ENCODE measurements around the gene TOLLIP. TPM values are rescaled to one million over a fixed set of nuclear protein-coding genes. Genes with fewer than 3 reads are reported as not detected.

Gene TOLLIP
- total and polyA plus RNA-seq, 5 donors = 32.6 to 53.6 (median 45.1) TPM

DNA sequence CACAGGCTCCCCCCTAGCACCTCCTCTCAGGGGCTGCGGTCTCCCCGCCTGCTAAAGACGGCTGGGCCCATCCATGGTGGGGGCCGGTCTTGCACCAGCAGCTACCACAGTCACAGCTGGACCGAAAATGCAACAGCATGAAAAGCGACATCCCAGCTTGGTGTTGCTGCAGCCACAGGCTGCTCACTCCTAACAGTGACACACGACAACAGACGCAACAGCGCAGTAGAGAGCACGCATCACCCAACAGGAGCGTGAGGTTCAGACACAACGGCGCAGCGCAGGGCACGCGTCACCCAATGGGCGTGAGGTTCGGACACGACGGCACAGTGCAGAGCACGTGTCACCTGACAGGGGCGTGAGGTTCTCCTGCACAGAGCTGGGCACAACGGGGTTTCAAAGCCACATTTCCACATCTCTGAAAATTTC is 24.1 kb downstream of the TOLLIP start:
- DNase-seq = peak in 2 of 3 donors; percentile 29 to 35
- H3K4me3 ChIP-seq (ENCODE audit: low read length) = no peak overlapping the region
- intact Hi-C loops (cut with DNase I) = loop anchor here in 1 of 4 donors (10.0 kb wide), 1 partner anchor 861 kb away; no protein-coding TSS in a partner anchor
- 94% methylated on average over 23 of the region's 23 CpGs for WGBS
- H3K9me3 ChIP-seq (ENCODE audit: control insufficient read depth, low read length) = no peaks in the 10 kb centered on the region
- no peak overlapping the region for H3K27ac ChIP-seq (ENCODE audit: low read length)
- no peaks in the 10 kb centered on the region for H3K4me1 ChIP-seq (ENCODE audit: control insufficient read depth, insufficient read depth, low read length)
- H3K27me3 ChIP-seq (ENCODE audit: control insufficient read depth, insufficient read depth) = no peaks in the 10 kb centered on the region
- no peak for ATAC-seq

DNA sequence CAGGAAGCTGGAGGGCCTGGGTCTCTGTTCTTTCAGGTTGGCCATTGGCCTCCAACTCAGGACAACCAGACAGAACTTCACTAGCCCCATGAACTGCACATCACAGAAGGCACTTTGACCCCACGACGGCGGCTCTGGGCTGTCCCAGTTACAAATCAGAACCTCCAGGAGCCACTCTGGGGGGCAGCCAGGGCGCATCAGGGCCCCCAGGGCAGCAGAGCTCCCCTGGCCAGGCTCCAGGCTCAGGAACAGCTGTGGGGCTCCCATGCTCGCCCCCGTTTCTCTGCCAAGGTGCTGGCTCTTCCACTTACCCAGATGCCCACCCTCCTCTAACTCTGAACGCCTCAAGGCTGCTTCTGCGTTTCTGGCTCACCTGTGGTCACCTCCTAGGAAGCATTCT is 25.5 kb downstream of the TOLLIP start:
- peak in 2 of 3 donors; percentile 27 to 34 for DNase-seq
- 90% methylated on average over 8 of the region's 8 CpGs for WGBS

DNA sequence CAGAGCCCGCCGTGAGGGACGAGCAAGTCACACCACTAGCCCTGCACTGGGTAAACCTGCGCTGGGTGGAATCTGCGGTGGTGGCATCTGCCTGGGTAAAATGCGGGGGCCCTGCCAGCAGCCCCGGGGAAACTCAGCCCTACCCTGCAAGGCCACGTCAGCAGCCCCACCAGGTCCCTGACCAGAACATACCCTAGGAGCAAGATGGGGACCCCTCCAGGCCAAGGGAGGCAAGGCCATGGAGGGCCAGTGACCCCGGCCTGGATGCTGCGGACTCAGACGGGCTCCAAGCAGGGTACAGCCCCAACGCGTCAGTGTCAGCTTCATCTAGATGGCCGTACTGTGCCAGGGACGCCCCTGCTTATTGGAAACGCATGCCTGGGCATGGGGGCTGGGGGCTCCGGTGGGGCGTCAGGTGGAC is 26.3 kb downstream of the TOLLIP start:
- no peaks in the 10 kb centered on the region for H3K4me1 ChIP-seq (ENCODE audit: control insufficient read depth, insufficient read depth, low read length)
- no peak overlapping the region for H3K4me3 ChIP-seq (ENCODE audit: low read length)
- intact Hi-C loops (cut with DNase I) = loop anchor here in 1 of 4 donors (10.0 kb wide), 1 partner anchor 858 kb away; no protein-coding TSS in a partner anchor
- ATAC-seq = no peak
- 91% methylated on average over 18 of the region's 18 CpGs for WGBS
- no peak overlapping the region for H3K27ac ChIP-seq (ENCODE audit: low read length)
- DNase-seq = peak in 2 of 3 donors; percentile 29 to 49
- H3K9me3 ChIP-seq (ENCODE audit: control insufficient read depth, low read length) = no peaks in the 10 kb centered on the region
- H3K27me3 ChIP-seq (ENCODE audit: control insufficient read depth, insufficient read depth) = no peaks in the 10 kb centered on the region

More for the DNA sequence above, 25.5 kb downstream of the TOLLIP start:
- Histone ChIP-seq H3K27ac (ENCODE audit: low read length) (no peak overlapping the region), H3K4me1 (ENCODE audit: control insufficient read depth, insufficient read depth, low read length) (no peaks in the 10 kb centered on the region), H3K27me3 (ENCODE audit: control insufficient read depth, insufficient read depth) (no peaks in the 10 kb centered on the region), H3K9me3 (ENCODE audit: control insufficient read depth, low read length) (no peaks in the 10 kb centered on the region), H3K4me3 (ENCODE audit: low read length) (no peak overlapping the region)
- ATAC-seq = no peak
- intact Hi-C loops (cut with DNase I) = loop anchor here in 1 of 4 donors (10.0 kb wide), 1 partner anchor 859 kb away; no protein-coding TSS in a partner anchor

DNA sequence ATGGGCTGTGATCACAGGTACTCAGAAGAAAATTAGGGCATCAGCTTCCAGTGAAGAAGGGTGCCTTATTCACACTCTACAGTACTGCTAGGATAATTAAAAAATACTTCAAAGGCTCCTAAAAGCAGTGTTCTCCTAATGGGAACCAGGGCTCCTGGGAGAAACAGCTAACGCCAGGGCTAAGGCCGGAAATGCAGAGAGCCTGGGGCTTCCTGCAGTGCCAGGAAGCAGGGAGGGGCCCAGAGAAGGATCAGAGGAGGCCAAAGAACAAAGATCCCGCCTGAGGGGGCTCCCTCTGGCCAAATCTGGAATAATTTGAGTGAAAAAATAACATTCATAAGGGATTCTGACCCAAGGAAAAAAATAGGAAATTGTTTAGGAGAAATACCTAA is 27.5 kb downstream of the TOLLIP start:
- WGBS = 37% methylated on average over 3 of the region's 3 CpGs
- ATAC-seq = peak in 1 of 2 donors; percentile 70
- intact Hi-C loops (cut with DNase I) = loop anchor here in 1 of 4 donors (10.0 kb wide), 1 partner anchor 857 kb away; no protein-coding TSS in a partner anchor

DNA sequence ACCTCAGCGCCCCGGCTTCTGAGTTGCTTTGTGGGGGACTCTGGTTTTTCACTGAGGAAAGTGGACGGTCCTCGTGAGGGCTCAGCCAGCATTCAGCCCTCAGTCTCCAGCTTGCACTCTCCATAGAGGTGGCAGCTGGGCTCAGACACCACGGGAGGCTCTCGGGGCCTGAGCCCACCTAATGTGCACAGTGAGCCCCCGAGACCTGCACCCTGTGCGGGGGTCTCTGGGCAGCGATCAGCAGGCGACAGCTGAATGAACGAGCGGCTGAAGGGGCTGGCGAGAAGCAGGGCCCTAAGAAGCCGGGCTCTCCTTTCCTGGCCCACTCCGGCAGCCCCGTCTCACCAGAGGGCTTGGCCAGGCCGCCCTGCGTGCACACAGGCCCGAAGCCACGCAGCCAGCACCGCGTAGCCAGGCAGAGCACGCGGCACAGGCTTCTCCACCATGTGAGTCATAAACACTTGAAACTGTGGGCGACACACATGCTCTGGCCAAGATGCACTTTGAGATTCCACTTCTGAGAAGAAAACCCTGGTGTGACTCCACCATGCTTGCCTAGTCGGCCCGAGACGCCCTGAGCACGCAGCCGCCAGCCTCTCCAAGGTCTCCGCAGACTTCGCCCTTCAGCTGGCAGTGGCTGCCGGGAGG is 28.0 kb downstream of the TOLLIP start:
- intact Hi-C loops (cut with DNase I) = loop anchor here in 1 of 4 donors (10.0 kb wide), 1 partner anchor 857 kb away; no protein-coding TSS in a partner anchor
- 90% methylated on average over 33 of the region's 33 CpGs for WGBS
- no peak overlapping the region for H3K27ac ChIP-seq (ENCODE audit: low read length)

More for the DNA sequence above, 27.5 kb downstream of the TOLLIP start:
- Histone ChIP-seq H3K4me3 (ENCODE audit: low read length) (no peak overlapping the region), H3K9me3 (ENCODE audit: control insufficient read depth, low read length) (no peaks in the 10 kb centered on the region), H3K4me1 (ENCODE audit: control insufficient read depth, insufficient read depth, low read length) (no peaks in the 10 kb centered on the region), H3K27ac (ENCODE audit: low read length) (no peak overlapping the region), H3K27me3 (ENCODE audit: control insufficient read depth, insufficient read depth) (no peaks in the 10 kb centered on the region)
- DNase-seq = peak in 2 of 3 donors; percentile 41 to 62

DNA sequence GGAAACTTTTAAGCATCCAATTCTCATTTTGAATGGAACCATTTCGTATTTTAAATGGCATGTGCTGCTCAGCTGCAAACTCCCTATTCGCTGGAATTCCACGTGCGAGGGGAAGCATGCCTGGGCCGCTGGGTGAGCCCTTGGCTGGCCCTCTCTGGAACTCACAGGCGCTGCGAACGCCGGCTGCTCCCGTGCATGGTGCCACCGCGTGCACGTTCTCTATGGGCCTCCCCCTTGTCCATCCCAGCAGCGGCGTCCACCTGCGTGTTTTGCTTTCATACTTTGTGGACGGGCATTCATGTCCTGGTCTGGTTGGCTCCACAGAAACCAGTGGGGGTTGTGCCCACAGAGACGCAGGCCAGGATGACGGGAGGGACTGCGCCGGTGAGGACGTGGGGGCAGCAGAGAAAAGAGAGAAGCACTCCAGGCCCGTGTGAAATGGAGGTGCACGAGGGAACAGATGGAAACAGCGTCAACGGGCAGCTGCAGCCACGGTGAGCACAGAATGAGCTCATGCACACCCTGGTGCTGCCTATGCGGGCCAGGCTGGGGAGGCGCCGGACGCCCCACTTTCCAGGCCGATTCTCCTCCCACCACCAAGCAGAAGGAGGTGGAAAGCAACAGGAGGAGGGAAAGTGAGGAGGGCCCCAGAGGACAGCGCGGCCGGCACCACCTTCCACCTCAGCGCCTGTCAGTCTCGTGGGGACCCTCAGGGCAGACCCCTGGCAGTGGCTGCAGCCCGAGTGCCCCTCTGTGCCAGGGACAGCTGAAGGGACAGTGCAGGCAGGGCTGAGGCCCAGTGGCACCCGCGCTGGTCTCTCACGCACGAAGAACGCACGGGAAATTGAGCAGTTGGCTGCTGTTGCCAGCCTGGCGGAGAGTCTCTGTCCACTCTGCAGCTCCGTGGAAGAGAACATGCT is 29.1 kb downstream of the TOLLIP start:
- ATAC-seq = no peak
- DNase-seq = peak in 1 of 3 donors; percentile 46
- H3K27me3 ChIP-seq (ENCODE audit: control insufficient read depth, insufficient read depth) = no peaks in the 10 kb centered on the region
- no peaks in the 10 kb centered on the region for H3K9me3 ChIP-seq (ENCODE audit: control insufficient read depth, low read length)
- WGBS = 94% methylated on average over 46 of the region's 46 CpGs
- H3K4me1 ChIP-seq (ENCODE audit: control insufficient read depth, insufficient read depth, low read length) = no peaks in the 10 kb centered on the region
- intact Hi-C loops (cut with DNase I) = loop anchor here in 1 of 4 donors (10.0 kb wide), 1 partner anchor 856 kb away; no protein-coding TSS in a partner anchor
- no peak overlapping the region for H3K4me3 ChIP-seq (ENCODE audit: low read length)
- no peak overlapping the region for H3K27ac ChIP-seq (ENCODE audit: low read length)

More for the DNA sequence above, 28.0 kb downstream of the TOLLIP start:
- ATAC-seq (no peak), DNase-seq (peak; percentile 9 to 32 (median 24))
- Histone ChIP-seq H3K27me3 (ENCODE audit: control insufficient read depth, insufficient read depth) (no peaks in the 10 kb centered on the region), H3K4me1 (ENCODE audit: control insufficient read depth, insufficient read depth, low read length) (no peaks in the 10 kb centered on the region), H3K9me3 (ENCODE audit: control insufficient read depth, low read length) (no peaks in the 10 kb centered on the region), H3K4me3 (ENCODE audit: low read length) (no peak overlapping the region)

DNA sequence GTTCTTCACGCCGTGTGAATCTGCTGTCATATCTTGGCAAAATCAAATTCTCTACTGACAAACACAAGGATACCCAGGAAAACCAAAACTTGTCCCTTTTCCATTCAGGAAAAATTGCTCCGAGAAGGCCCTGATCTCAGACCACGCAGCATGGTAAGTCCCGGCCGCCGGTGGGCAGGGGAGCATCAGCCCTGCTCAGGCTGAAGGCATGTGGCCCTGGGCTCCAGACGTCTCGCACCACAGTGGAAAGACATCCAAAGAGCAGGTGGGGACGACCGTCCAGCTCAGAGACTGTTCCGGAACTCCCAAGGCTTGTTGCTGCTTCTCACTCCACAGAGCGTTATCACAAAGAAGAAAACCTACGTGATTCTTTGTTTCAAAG is 29.8 kb downstream of the TOLLIP start:
- Histone ChIP-seq H3K4me3 (ENCODE audit: low read length) (no peak overlapping the region), H3K9me3 (ENCODE audit: control insufficient read depth, low read length) (no peaks in the 10 kb centered on the region), H3K4me1 (ENCODE audit: control insufficient read depth, insufficient read depth, low read length) (no peaks in the 10 kb centered on the region), H3K27ac (ENCODE audit: low read length) (no peak overlapping the region), H3K27me3 (ENCODE audit: control insufficient read depth, insufficient read depth) (no peaks in the 10 kb centered on the region)
- ATAC-seq (no peak), DNase-seq (peak in 2 of 3 donors; percentile 4 to 44)
- WGBS = 95% methylated on average over 14 of the region's 14 CpGs
- intact Hi-C loops (cut with DNase I) = loop anchor here in 1 of 4 donors (10.0 kb wide), 1 partner anchor 855 kb away; no protein-coding TSS in a partner anchor

DNA sequence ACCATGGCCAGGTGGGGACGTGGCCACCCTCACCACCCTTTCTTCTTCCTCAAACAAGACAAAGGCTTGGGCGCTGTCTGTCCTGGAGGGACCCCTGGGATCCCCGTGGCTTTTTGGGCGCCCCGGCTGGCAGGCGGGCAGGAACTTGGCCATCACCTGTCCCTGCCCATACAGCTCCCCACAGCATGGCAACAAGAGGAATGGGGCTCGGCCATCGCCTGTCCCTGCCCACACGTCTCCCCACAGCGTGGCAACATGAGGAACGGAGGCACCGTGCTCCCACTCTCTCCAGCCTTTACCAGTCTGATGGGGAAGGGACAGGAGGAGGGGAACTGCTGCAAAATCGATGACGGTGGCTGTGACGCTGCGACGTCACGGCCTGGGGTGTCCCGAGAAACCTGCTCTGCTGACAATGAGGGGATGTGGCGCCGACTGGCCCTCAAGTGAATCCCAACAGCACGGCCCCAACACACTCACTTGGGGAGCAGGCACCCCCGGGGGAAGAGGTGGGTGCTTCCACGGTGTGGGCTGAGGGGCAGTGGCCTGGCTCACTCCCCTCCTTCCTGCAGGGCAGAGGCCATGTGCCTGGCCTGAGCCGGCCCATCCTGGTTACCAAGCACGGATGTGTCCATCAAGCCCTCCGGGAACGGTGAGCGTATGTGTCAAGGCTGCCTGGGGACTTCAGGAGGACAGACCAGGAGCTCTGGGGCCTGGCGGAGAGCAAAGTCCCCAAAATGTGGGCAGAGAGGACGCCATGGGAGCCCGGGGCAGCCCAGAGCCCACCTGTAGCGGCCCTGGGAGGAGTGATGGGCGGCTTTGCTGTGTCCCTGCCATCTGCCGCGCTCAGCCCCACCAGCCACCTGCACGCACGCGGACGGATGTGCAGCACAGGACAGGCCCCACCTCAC is 30.4 kb downstream of the TOLLIP start:
- Histone ChIP-seq H3K4me1 (ENCODE audit: control insufficient read depth, insufficient read depth, low read length) (no peaks in the 10 kb centered on the region), H3K27ac (ENCODE audit: low read length) (no peak overlapping the region), H3K4me3 (ENCODE audit: low read length) (no peak overlapping the region), H3K27me3 (ENCODE audit: control insufficient read depth, insufficient read depth) (no peaks in the 10 kb centered on the region), H3K9me3 (ENCODE audit: control insufficient read depth, low read length) (no peaks in the 10 kb centered on the region)
- intact Hi-C loops (cut with DNase I) = no loop called here
- ATAC-seq = no peak
- peak; percentile 7 to 44 (median 40) for DNase-seq
- WGBS = 93% methylated on average over 40 of the region's 40 CpGs

DNA sequence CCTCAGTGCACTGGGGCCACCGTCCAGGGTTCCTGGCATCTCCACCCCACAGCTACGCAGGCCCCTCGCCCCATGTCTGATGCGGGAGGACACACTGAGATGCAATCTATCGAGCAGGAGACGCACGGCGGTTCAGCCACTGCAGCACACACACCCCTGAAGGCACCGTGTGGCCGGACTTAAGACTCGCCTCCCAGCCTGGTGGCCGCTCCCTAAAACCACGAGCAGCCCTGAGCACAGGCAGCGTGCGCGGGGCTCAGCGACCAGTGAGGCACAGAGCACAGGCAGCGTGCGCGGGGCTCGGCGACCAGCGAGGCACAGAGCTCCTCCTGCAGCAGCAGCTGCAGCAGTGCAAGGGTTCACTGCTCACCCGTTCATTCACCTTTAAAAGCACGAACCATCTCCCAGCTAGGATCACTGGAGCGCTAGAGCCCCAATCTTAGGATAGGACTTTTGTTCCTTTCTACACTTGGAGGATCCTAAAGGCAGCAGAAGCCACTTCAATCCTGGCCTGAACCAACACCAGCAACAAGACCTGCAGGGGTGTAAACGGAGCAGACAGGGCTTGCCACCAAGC is 31.4 kb downstream of the TOLLIP start:
- H3K27ac ChIP-seq (ENCODE audit: low read length) = no peak overlapping the region
- no peaks in the 10 kb centered on the region for H3K4me1 ChIP-seq (ENCODE audit: control insufficient read depth, insufficient read depth, low read length)
- H3K9me3 ChIP-seq (ENCODE audit: control insufficient read depth, low read length) = no peaks in the 10 kb centered on the region
- no peak for ATAC-seq
- H3K27me3 ChIP-seq (ENCODE audit: control insufficient read depth, insufficient read depth) = no peaks in the 10 kb centered on the region
- peak in 2 of 3 donors; percentile 28 to 47 for DNase-seq
- 95% methylated on average over 27 of the region's 27 CpGs for WGBS
- no peak overlapping the region for H3K4me3 ChIP-seq (ENCODE audit: low read length)
- intact Hi-C loops (cut with DNase I) = no loop called here
